NOMO-1 treated with DMSO at 0.1 percent for 48 hours (cell line): ENCODE results near the gene DAD1.
"Not testable (repeated sequence)": the region's sequence is repeated elsewhere in the genome, so short reads cannot be mapped to it uniquely, and the experiment has no call there.

Source experiments
- DNase-seq: peaks from one replicate; lab custom pipeline; 2025; ENCODE audit not compliant: unreplicated experiment; lab: John Stamatoyannopoulos, UW

Gene DAD1

DNA sequence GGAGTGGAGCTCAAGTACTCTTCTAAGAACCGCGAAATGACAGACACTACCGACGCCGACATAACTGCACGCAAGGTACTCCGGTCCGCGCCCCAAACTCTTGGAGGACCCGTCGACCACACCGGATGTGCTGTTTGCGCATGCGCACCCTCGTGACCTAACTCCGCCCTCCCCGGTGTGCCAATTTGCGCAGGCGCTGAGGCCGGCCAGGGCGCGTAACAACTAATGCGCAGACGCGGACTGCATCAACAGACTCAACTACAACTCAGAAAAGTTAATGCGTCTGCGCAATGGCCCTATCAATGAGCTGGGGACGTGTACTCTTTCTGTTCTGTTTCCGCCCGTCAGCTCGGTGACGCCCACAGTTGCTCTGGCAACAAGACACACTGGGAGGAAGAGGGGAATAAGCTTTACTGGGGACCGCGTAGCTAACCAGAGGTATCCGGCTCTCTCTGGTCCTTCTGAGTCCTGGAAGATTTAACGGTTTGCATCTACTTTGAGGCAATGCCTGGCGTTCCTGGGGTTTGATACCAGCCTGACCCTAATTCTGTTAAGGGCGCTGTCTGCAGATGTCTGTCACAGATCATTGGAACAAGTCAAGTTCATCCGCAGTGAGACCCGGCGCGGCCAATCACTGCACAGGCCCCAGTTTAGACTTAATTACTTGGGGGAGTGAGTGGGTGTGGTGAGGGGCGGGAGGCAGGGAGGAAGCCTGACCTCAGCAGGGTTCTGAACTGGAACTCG, at the start of gene DAD1:
DAD1 (minus strand) TSS at position 129 of the 744 bp plus-strand sequence; CDS start at position 62, 67 bp downstream.
- DNase-seq, result peak; percentile 99

- not testable (repeated sequence) for DNase-seq
Measured at GRCh38 chr14:22635980-22636379, 47.0 kb upstream of the DAD1 start.

GRCh38 chr14:22634233-22634900, 45.3 kb upstream of the DAD1 start:
- DNase-seq, result no peak

- DNase-seq, result no peak
Measured at GRCh38 chr14:22630486-22630885, 41.5 kb upstream of the DAD1 start.

GRCh38 chr14:22630066-22630465, 41.0 kb upstream of the DAD1 start:
- DNase-seq, result no peak

- no peak for DNase-seq
Measured at GRCh38 chr14:22629361-22629760, 40.3 kb upstream of the DAD1 start.

- DNase-seq, result no peak
Measured at GRCh38 chr14:22627506-22628263, 38.7 kb upstream of the DAD1 start.

DNA sequence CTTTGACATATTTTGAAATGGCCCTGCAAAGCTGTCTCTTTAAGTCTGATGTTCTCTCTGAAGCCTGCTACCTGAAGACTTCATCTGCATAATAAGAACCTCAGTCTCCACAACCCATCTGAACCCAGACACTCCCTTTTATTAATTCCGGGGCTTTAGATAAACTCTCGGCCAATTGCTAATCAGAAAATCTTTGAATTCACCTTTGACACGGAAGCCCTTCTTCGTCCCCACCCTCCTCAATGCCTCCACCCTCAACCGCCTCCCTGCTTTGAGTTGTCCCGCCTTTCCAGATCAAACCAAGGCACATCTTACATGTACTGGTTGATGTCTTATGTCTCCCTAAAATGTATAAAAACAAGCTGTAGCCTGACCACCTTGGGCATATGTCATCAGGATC, 37.6 kb upstream of the DAD1 start:
- DNase-seq, result no peak

DNA sequence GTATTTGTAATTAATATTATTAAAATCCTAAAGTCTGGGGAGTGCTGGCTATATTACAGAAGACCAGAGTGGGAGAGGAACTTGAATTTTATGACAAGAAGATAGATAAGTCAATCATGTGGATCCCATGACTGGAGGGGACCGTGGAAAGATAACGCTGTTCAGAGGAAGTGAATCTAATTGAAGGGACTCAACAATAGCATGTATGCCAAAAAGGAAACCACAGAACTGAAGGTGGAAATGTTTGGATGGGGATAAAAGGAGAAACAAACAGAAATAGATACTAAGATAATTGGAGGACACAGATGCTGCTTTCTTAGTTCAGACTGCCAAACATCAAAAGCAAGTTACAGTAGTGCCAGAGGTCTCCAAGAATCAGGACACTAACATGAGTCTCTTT, 34.0 kb upstream of the DAD1 start:
- DNase-seq, result peak; percentile 82

GRCh38 chr14:22622255-22622654, 33.2 kb upstream of the DAD1 start:
- no peak for DNase-seq

DNA sequence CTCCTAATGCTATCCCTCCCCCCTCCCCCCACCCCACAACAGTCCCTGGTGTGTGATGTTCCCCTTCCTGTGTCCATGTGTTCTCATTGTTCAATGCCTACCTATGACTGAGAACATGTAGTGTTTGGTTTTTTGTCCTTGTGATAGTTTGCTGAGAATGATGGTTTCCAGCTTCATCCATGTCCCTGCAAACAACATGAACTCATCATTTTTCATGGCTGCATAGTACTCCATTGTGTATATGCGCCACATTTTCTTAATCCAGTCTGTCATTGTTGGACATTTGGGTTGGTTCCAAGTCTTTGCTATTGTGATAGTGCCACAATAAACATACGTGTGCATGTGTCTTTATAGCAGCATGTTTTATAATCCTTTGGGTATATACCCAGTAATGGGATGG, 26.7 kb upstream of the DAD1 start:
- not testable (repeated sequence) for DNase-seq

DNA sequence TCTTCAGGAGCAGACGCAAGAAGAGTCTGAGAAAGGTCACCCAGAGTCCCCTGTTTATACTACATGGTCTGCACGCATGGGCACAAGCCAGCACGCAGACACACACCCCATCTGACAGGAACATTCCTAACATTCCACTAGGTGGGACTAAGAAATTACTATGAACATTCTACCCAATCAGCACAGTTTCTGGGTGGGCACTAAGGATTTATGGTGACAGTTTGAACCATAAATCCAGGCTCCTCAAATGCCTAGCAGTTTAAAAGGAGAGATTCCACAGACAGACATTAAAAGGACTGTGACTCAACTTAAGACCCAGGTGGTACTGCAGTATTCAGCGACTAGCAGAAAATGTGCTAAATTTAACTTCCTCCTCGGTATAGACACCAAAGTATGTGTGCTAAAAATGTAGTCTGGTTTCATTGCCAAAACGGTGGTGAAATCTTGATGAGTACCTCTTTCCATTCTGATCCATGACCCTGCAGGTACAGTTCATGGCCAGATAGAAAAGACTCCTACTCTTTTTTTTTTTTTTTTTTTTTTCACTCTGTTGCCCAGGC, 25.3 kb upstream of the DAD1 start:
- DNase-seq, result peak; percentile 56

DNA sequence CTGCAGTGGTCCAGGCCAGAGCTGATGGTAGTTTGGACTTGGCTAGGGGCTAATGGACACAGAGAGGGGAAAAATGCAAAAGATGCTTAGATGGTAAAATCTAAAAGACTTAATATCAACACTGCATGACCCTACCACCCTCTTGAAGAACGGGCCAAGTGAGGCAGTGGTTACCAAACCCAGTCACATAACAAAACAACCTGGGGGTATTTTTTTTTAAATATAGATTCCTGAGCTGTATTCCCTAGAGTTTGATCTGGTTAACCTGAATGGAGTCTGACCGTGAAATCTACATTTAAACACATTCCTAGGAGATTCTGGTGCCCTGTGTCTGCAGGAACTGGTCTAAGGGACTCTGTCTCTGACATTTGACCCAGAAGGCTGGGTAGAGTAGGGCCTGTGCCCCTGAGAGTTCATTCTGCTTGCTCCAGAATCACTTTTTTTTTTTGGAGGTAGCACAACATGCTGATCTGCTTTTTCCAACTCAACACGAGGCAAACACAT, 24.8 kb upstream of the DAD1 start:
- DNase-seq, result no peak

DNA sequence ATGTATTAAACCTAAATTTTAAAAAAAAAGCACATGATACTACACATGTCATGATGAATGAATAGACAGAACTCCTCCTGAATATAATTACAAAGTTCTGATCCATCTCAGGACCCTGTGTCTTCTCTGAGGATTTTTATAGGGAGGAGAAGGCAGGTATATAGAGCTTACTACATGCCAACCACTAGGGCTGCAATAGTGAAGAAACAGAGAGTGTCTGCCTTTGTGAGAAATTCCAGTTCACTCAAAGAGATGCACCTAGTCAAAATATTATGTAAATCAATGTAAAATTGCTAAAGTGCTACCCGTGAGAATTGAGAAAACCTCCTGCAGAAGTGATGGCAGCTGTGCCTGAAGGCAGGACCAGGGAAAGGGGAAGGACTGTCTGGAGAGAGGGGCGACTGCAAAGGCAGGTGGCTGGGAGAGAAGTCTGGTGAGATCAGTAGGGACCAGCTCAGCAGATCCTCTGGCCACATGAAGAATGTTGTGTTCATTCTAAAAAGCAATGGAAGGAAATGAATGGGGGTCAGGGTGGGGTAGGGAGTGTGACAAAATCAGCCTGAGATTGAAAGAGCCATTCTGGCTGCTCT, 24.2 kb upstream of the DAD1 start:
- no peak for DNase-seq

GRCh38 chr14:22610931-22611330, 21.9 kb upstream of the DAD1 start:
- DNase-seq, result no peak

DNA sequence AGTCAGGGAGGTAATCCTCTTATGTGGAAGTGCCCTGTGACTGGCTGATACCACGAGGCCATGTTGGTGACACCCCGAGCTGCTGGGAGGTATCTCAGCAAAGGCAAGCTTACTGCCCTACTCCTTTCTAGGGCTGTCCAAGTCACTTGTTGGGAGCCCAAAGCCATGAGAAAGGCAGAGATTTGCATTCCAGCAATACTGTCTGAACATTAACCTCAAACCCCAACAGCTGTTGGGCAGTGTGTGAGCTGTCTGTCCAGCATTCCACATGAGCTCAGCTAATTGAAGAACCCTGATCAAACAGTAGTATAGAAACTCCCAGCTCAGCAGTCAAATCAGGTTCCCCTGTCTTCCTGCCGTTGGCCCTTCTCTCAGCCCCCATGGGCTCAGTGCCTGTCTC, 18.3 kb upstream of the DAD1 start:
- DNase-seq, result no peak

- DNase-seq, result no peak
Measured at GRCh38 chr14:22606380-22606779, 17.4 kb upstream of the DAD1 start.

GRCh38 chr14:22602862-22603261, 13.8 kb upstream of the DAD1 start:
- DNase-seq, result no peak

DNA sequence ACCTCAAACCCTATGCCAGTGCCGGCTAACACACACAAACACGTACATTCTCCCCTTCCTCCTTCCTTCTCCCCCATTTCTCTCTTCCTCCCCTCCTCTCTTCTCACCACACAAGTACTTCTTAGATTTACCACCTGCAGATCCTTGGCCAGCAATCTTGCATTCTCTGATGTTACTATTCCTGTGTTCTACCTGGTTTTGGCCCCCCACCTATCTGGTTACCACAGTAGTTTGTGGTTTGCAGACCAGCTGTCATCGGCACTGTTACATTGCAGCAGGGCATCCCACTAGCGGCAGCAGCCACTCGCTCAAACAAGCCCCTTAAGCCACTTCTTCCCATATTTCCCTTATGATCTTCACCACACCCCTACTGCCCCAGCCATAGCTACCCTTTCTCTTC, 13.0 kb upstream of the DAD1 start:
- no peak for DNase-seq

- DNase-seq, result no peak
Measured at GRCh38 chr14:22601456-22601855, 12.4 kb upstream of the DAD1 start.

- DNase-seq, result peak; percentile 6
Measured at GRCh38 chr14:22600027-22600426, 11.0 kb upstream of the DAD1 start.
